Liver (tissue), 9 donors: ENCODE data around the gene IGSF8. TPM values are rescaled to one million over a fixed set of nuclear protein-coding genes. Genes with fewer than 3 reads are reported as not detected.

Source experiments
- DNase-seq: peaks from one replicate; pipeline ENCODE4 v3.0.0-alpha.2; 2017; ENCODE audit warnings: low spot score
- H3K27ac ChIP-seq, 2 donors: one replicate each; pipeline ENCODE4 v1.7.0; 2013; ENCODE audit warnings: inconsistent platforms in 2 of 2, low read length in 2 of 2, control low read depth in 1 of 2, low read depth in 1 of 2, mild to moderate bottlenecking in 1 of 2
- H3K27me3 ChIP-seq, 4 donors: one replicate each; pipeline versions ENCODE4 v1.6.1 to v1.7.0; 2013; ENCODE audit warnings: low read length in 3 of 4, inconsistent platforms in 1 of 4, mild to moderate bottlenecking in 1 of 4, moderate library complexity in 1 of 4; ENCODE audit not compliant: control insufficient read depth in 4 of 4, insufficient read depth in 4 of 4
- H3K36me3 ChIP-seq, 4 donors: one replicate each; pipeline versions ENCODE4 v1.6.1 to v1.7.0; 2013; ENCODE audit warnings: low read length in 3 of 4, mild to moderate bottlenecking in 3 of 4, low read depth in 1 of 4, moderate library complexity in 1 of 4; ENCODE audit not compliant: control insufficient read depth in 4 of 4, insufficient read depth in 3 of 4
- H3K4me1 ChIP-seq, 4 donors: one replicate each; pipeline versions ENCODE4 v1.6.1 to v1.7.0; 2013; ENCODE audit warnings: low read length in 3 of 4, mild to moderate bottlenecking in 3 of 4, moderate library complexity in 1 of 4; ENCODE audit not compliant: control insufficient read depth in 4 of 4, insufficient read depth in 4 of 4
- H3K4me3 ChIP-seq, 3 donors: one replicate each; pipeline versions ENCODE4 v1.6.1 to v1.7.0; 2013; ENCODE audit warnings: low read length in 3 of 3, control low read depth in 1 of 3, low read depth in 1 of 3, mild to moderate bottlenecking in 1 of 3
- H3K9ac ChIP-seq, 2 donors: one replicate each; pipeline ENCODE4 v1.7.0; 2013; ENCODE audit warnings: low read length in 2 of 2, mild to moderate bottlenecking in 2 of 2, moderate library complexity in 2 of 2, control low read depth in 1 of 2, low read depth in 1 of 2
- H3K9me3 ChIP-seq, 4 donors: one replicate each; pipeline versions ENCODE4 v1.6.1 to v1.7.0; 2013; ENCODE audit warnings: low read length in 3 of 4; ENCODE audit not compliant: control insufficient read depth in 4 of 4
- ATF3 ChIP-seq: IDR thresholded peaks from 2 replicates; pipeline ENCODE4 v1.6.1; 2016; ENCODE audit warnings: antibody characterized with exemption
- FOXA1 ChIP-seq: IDR thresholded peaks from 2 replicates; pipeline ENCODE4 v1.6.1; 2016; ENCODE audit warnings: antibody characterized with exemption
- HNF4A ChIP-seq, 2 donors: conservative IDR thresholded peaks; 2 replicates each; pipeline ENCODE4 v1.6.1; 2016; ENCODE audit warnings: antibody characterized with exemption in 2 of 2, mild to moderate bottlenecking in 2 of 2
- JUND ChIP-seq, 2 donors: IDR thresholded peaks; 2 replicates each; pipeline ENCODE4 v1.6.1; 2016; ENCODE audit warnings: antibody characterized with exemption in 2 of 2
- RAD21 ChIP-seq, 2 donors: IDR thresholded peaks; 2 replicates each; pipeline ENCODE4 v1.6.1; 2016; ENCODE audit warnings: antibody characterized with exemption in 2 of 2, mild to moderate bottlenecking in 2 of 2
- RXRA ChIP-seq, 2 donors: IDR thresholded peaks; 2 replicates each; pipeline ENCODE4 v1.6.1; 2017 to 2018; ENCODE audit warnings: antibody characterized with exemption in 2 of 2, mild to moderate bottlenecking in 1 of 2
- TAF1 ChIP-seq: conservative IDR thresholded peaks from 2 replicates; pipeline ENCODE4 v1.6.1; 2016; ENCODE audit warnings: antibody characterized with exemption, mild to moderate bottlenecking
- WGBS: extraction: QIAGEN DNeasy Blood & Tissue Kit; methylation state at CpG from one replicate; pipeline ENCODE4 v1.1.7; 2013; 5-methylcytosine and 5-hydroxymethylcytosine counted together
- polyA plus RNA-seq, 2 donors: library from polyadenylated mRNA; stranded (reverse) in 1 of 2; unstranded in 1 of 2; fragments of 200-250 nt in 1 of 2; fragments of >200 nt in 1 of 2; fragmentation: Nextera tagmentation in 1 of 2; extraction: Ambion mirVana in 1 of 2; gene quantifications; one replicate each; pipeline versions ENCODE4 v1.2.1 to v1.2.3, GENCODE V29; 2013 to 2015
- total RNA-seq, 2 donors: library from RNA; depleted of rRNA; stranded (reverse); fragments of >200 nt; gene quantifications; one replicate each; pipeline ENCODE4 v1.2.3, GENCODE V29; 2014
- TF ChIP-seq, protein P1 (sequence below): IDR thresholded peaks from 2 replicates; pipeline ENCODE4 v1.6.1; 2016; ENCODE audit warnings: antibody characterized with exemption
- TF ChIP-seq, protein P2 (sequence below): IDR thresholded peaks from 2 replicates; pipeline ENCODE4 v1.6.1; 2016; ENCODE audit warnings: antibody characterized with exemption
- donor health status: healthy.
- donor health status: healthy.
- donor health status: healthy.
- donor health status: healthy.
- donor health status: healthy.

The IGSF8 gene
- total and polyA plus RNA-seq, 4 donors = 9.8 to 24.3 (median 20.3) TPM

GRCh38 chr1:160074865-160075264, 23.6 kb downstream of the IGSF8 start:
- no peak for TF ChIP-seq JUND (IDR thresholded peaks at IDR 0.05)
- TF ChIP-seq, protein P1, sequence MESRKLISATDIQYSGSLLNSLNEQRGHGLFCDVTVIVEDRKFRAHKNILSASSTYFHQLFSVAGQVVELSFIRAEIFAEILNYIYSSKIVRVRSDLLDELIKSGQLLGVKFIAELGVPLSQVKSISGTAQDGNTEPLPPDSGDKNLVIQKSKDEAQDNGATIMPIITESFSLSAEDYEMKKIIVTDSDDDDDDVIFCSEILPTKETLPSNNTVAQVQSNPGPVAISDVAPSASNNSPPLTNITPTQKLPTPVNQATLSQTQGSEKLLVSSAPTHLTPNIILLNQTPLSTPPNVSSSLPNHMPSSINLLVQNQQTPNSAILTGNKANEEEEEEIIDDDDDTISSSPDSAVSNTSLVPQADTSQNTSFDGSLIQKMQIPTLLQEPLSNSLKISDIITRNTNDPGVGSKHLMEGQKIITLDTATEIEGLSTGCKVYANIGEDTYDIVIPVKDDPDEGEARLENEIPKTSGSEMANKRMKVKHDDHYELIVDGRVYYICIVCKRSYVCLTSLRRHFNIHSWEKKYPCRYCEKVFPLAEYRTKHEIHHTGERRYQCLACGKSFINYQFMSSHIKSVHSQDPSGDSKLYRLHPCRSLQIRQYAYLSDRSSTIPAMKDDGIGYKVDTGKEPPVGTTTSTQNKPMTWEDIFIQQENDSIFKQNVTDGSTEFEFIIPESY = no peak
- TF ChIP-seq ATF3 = no peak
- TF ChIP-seq HNF4A (conservative IDR thresholded peaks at IDR 0.05) = no peak
- no peak for TF ChIP-seq RXRA (IDR thresholded peaks at IDR 0.05)
- no peak overlapping the region for H3K9ac ChIP-seq
- H3K4me3 ChIP-seq = no peak overlapping the region
- peaks cover 0 to 6% (median 3%) of the 10 kb centered on the region in 4 donors for H3K4me1 ChIP-seq
- H3K36me3 ChIP-seq = no peaks in the 10 kb centered on the region
- H3K9me3 ChIP-seq = no peaks in the 10 kb centered on the region
- H3K27me3 ChIP-seq = no peaks in the 10 kb centered on the region
- DNase-seq = no peak
- 66% methylated on average over 4 of the region's 4 CpGs for WGBS
- no peak overlapping the region for H3K27ac ChIP-seq

DNA sequence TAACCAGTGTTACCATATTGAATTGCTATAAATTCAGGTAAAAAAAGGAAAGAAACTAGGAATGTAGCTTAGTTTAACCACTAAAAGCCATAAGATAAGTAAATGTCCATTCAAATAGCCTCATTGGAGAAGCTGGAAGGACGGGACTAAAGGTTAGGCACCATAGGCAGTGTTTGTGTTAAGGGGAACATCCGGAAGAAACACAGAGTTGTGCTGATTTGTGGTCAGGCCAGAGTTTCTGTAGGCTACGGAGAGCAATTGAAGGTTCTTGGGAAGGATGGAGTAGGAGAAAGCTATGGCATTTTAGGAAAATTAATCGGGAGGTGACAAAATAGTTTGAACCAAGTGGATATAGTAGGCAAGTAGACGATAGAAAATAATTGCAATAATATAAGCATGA, 27.1 kb downstream of the IGSF8 start:
- H3K27ac ChIP-seq = no peak overlapping the region
- TF ChIP-seq FOXA1 = no peak
- TF ChIP-seq, protein P2, sequence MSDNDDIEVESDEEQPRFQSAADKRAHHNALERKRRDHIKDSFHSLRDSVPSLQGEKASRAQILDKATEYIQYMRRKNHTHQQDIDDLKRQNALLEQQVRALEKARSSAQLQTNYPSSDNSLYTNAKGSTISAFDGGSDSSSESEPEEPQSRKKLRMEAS = no peak
- no peak for TF ChIP-seq TAF1
- TF ChIP-seq ATF3 = no peak
- no peak overlapping the region for H3K4me3 ChIP-seq
- H3K9ac ChIP-seq = no peak overlapping the region
- no peaks in the 10 kb centered on the region for H3K36me3 ChIP-seq
- no peak for DNase-seq
- WGBS = 77% methylated on average over 5 of the region's 5 CpGs
- H3K27me3 ChIP-seq = no peaks in the 10 kb centered on the region
- H3K9me3 ChIP-seq = no peaks in the 10 kb centered on the region
- H3K4me1 ChIP-seq = peaks cover 0 to 6% (median 3%) of the 10 kb centered on the region in 4 donors

- 5% methylated on average over 46 of the region's 46 CpGs for WGBS
- Histone ChIP-seq H3K9ac (no peak overlapping the region), H3K27ac (no peak overlapping the region)
Measured at GRCh38 chr1:160070243-160071163, 27.9 kb downstream of the IGSF8 start.

More at GRCh38 chr1:160070243-160071163, 27.9 kb downstream of the IGSF8 start:
- no peaks in the 10 kb centered on the region for H3K9me3 ChIP-seq
- no peaks in the 10 kb centered on the region for H3K27me3 ChIP-seq
- TF ChIP-seq, protein P1 = no peak
- no peak for TF ChIP-seq RAD21 (IDR thresholded peaks at IDR 0.05)
- peaks cover 0 to 6% (median 3%) of the 10 kb centered on the region in 4 donors for H3K4me1 ChIP-seq
- peak overlapping the region in 2 of 3 donors; percentile 36 to 41 for H3K4me3 ChIP-seq
- H3K36me3 ChIP-seq = no peaks in the 10 kb centered on the region
- peak; percentile 58 for DNase-seq
